Fibroblast of lung (primary cell): ENCODE data around the gene MRTO4.
"Not testable (repeated sequence)": the region's sequence is repeated elsewhere in the genome, so short reads cannot be mapped to it uniquely, and the experiment has no call there.

ENCODE experiments used
- EZH2 ChIP-seq: IDR thresholded peaks from 2 replicates; pipeline ENCODE4 v1.5.1; 2012; ENCODE audit warnings: low read length, control low read depth, mild to moderate bottlenecking; ENCODE audit errors: missing control alignments
- TF ChIP-seq, protein P1 (sequence below), 2 donors: IDR thresholded peaks in 1 of 2; conservative IDR thresholded peaks in 1 of 2; 1 replicate in 1 of 2; 2 replicates in 1 of 2; pipeline ENCODE4 v1.5.1; 2011 to 2012; ENCODE audit warnings: low read length in 2 of 2, control low read depth in 1 of 2, inconsistent platforms in 1 of 2, low read depth in 1 of 2, mild to moderate bottlenecking in 1 of 2

DNA sequence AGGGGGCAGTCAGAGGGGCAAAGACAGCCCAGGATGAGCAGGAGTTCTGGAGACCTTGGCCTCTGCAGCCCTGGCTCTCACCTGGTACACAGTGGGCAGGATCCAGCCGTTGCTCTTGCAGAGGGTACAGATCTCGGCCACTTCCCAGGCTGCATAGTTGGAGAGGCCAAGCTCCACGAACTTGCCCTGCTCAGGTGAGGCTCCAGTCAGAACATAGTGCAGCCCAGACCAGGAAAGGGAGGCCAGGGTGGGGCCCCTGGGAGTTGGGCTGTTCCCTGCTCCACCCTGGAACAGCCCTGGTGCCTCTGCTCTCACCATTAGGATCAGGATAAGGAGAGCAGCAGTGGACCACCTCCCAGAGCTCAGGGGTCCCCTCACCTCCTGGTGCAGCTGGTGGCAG, 34.2 kb downstream of the MRTO4 start:
- TF ChIP-seq, protein P1, sequence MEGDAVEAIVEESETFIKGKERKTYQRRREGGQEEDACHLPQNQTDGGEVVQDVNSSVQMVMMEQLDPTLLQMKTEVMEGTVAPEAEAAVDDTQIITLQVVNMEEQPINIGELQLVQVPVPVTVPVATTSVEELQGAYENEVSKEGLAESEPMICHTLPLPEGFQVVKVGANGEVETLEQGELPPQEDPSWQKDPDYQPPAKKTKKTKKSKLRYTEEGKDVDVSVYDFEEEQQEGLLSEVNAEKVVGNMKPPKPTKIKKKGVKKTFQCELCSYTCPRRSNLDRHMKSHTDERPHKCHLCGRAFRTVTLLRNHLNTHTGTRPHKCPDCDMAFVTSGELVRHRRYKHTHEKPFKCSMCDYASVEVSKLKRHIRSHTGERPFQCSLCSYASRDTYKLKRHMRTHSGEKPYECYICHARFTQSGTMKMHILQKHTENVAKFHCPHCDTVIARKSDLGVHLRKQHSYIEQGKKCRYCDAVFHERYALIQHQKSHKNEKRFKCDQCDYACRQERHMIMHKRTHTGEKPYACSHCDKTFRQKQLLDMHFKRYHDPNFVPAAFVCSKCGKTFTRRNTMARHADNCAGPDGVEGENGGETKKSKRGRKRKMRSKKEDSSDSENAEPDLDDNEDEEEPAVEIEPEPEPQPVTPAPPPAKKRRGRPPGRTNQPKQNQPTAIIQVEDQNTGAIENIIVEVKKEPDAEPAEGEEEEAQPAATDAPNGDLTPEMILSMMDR (conservative IDR thresholded peaks at IDR 0.05 in 1 of 2, IDR thresholded peaks at IDR 0.05 in 1 of 2; ENCODE audit: low read depth in 1 of 2, low read length in 2 of 2) = not testable (repeated sequence)
- TF ChIP-seq EZH2 = not testable (repeated sequence)
